ENCODE results near the gene RABGGTB. TPM values are rescaled to one million over a fixed set of nuclear protein-coding genes. Genes with fewer than 3 reads are reported as not detected.

The RABGGTB gene
- polyA plus RNA-seq, 3 donors = 6.5 to 84.2 (median 8.1) TPM

DNA sequence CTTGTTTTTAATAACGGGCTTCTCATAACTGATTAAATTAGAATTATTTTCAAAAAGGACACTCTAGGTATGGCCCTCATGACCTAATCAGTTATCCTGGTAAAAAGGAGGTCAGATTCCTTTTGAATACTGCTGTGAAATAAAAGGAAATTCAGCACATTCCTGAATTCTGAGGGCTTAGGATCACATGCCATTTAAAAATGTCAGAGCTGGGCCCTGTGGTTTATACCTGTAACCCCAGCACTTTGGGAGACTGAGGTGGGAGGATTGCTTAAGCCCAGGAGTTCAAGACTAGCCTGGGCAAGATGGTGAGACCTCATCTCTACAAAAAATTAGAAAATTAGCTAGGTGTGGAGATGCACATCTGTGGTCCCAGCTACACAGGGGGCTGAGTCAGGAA, 18.0 kb upstream of the RABGGTB start:
- H3K4me1 ChIP-seq (ENCODE audit: control insufficient read depth in 1 of 2, insufficient read depth in 2 of 2, low read length in 2 of 2) = no peaks in the 10 kb centered on the region
- no peaks in the 10 kb centered on the region for H3K9me3 ChIP-seq (replicated peaks in 1 of 2; ENCODE audit: control insufficient read depth in 1 of 2, insufficient read depth in 1 of 2, low read length in 2 of 2)
- intact Hi-C loops (cut with micrococcal nuclease) = no loop called here
- H2AFZ ChIP-seq (ENCODE audit: insufficient read depth, low read depth, low read length, poor library complexity, severe bottlenecking) = no peak overlapping the region
- H3K4me3 ChIP-seq (replicated peaks in 1 of 3; ENCODE audit: low read depth in 2 of 3, low read length in 3 of 3) = no peak overlapping the region
- no peaks in the 10 kb centered on the region for H3K79me2 ChIP-seq (ENCODE audit: insufficient read depth, low read length)
- H3K9ac ChIP-seq (ENCODE audit: insufficient read depth, low read length, poor library complexity, severe bottlenecking) = no peak overlapping the region
- H3K36me3 ChIP-seq (replicated peaks in 1 of 2; ENCODE audit: control insufficient read depth in 1 of 2, insufficient read depth in 2 of 2, low read length in 2 of 2) = peaks cover 0 to 10% of the 10 kb centered on the region in 2 donors
- Mint-ChIP-seq H3K36me3 (peaks cover 3% of the 10 kb centered on the region in 2 donors), H3K4me3 (no peak overlapping the region), H3K4me1 (no peaks in the 10 kb centered on the region), H3K27me3 (ENCODE audit: low read depth in 3 of 3) (peaks cover 0 to 2% (median 0%) of the 10 kb centered on the region in 3 donors), H3K27ac (no peak overlapping the region), H3K9me3 (peaks cover 0 to 3% (median 0%) of the 10 kb centered on the region in 7 donors)
- H3K27ac ChIP-seq (ENCODE audit: low read depth in 1 of 2, low read length in 2 of 2) = no peak overlapping the region
- TF ChIP-seq, protein P1, sequence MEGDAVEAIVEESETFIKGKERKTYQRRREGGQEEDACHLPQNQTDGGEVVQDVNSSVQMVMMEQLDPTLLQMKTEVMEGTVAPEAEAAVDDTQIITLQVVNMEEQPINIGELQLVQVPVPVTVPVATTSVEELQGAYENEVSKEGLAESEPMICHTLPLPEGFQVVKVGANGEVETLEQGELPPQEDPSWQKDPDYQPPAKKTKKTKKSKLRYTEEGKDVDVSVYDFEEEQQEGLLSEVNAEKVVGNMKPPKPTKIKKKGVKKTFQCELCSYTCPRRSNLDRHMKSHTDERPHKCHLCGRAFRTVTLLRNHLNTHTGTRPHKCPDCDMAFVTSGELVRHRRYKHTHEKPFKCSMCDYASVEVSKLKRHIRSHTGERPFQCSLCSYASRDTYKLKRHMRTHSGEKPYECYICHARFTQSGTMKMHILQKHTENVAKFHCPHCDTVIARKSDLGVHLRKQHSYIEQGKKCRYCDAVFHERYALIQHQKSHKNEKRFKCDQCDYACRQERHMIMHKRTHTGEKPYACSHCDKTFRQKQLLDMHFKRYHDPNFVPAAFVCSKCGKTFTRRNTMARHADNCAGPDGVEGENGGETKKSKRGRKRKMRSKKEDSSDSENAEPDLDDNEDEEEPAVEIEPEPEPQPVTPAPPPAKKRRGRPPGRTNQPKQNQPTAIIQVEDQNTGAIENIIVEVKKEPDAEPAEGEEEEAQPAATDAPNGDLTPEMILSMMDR (IDR thresholded peaks at IDR 0.05) = no peak
- no CpG with 5 or more reads among the region's 1 CpG for WGBS (ENCODE audit: insufficient coverage)
- DNase-seq = no peak
- H3K4me2 ChIP-seq (replicated peaks; ENCODE audit: extremely low read depth, low read length, poor library complexity, severe bottlenecking) = no peak overlapping the region
- no peaks in the 10 kb centered on the region for H4K20me1 ChIP-seq (ENCODE audit: insufficient read depth, low read length)
- H3K27me3 ChIP-seq (ENCODE audit: control insufficient read depth in 2 of 2, insufficient read depth in 2 of 2, low read length in 2 of 2) = no peaks in the 10 kb centered on the region

DNA sequence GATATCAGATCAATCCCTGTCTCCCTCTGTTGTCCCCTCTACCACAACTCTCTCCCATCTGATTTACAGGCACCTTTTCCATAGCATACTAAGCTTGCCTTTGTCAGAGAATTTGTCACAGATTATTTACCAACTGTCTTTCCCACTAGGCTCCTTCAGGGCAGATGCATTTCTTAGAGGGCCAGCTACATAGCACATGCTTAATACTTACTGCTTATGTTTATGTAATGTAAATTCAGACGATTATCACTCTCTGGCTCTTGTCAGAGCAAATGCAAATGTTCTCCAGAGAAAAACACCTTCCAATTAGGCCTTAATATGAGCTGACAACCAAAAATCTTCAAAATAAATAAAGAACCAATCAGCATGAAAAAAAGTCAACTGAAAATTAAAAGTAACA, 15.3 kb upstream of the RABGGTB start:
- Histone ChIP-seq H3K27ac (ENCODE audit: low read depth in 1 of 2, low read length in 2 of 2) (no peak overlapping the region), H3K9me3 (replicated peaks in 1 of 2; ENCODE audit: control insufficient read depth in 1 of 2, insufficient read depth in 1 of 2, low read length in 2 of 2) (no peaks in the 10 kb centered on the region), H3K4me1 (ENCODE audit: control insufficient read depth in 1 of 2, insufficient read depth in 2 of 2, low read length in 2 of 2) (no peaks in the 10 kb centered on the region), H2AFZ (ENCODE audit: insufficient read depth, low read depth, low read length, poor library complexity, severe bottlenecking) (no peak overlapping the region), H3K27me3 (ENCODE audit: control insufficient read depth in 2 of 2, insufficient read depth in 2 of 2, low read length in 2 of 2) (no peaks in the 10 kb centered on the region), H3K36me3 (replicated peaks in 1 of 2; ENCODE audit: control insufficient read depth in 1 of 2, insufficient read depth in 2 of 2, low read length in 2 of 2) (no peaks in the 10 kb centered on the region), H3K4me2 (replicated peaks; ENCODE audit: extremely low read depth, low read length, poor library complexity, severe bottlenecking) (no peak overlapping the region), H3K9ac (ENCODE audit: insufficient read depth, low read length, poor library complexity, severe bottlenecking) (no peak overlapping the region), H4K20me1 (ENCODE audit: insufficient read depth, low read length) (no peaks in the 10 kb centered on the region), H3K79me2 (ENCODE audit: insufficient read depth, low read length) (no peaks in the 10 kb centered on the region), H3K4me3 (replicated peaks in 1 of 3; ENCODE audit: low read depth in 2 of 3, low read length in 3 of 3) (no peak overlapping the region)
- Mint-ChIP-seq H3K4me1 (no peaks in the 10 kb centered on the region), H3K27ac (no peak overlapping the region), H3K27me3 (ENCODE audit: low read depth in 3 of 3) (peaks cover 0 to 2% (median 0%) of the 10 kb centered on the region in 3 donors), H3K36me3 (no peaks in the 10 kb centered on the region), H3K4me3 (no peak overlapping the region), H3K9me3 (peaks cover 0 to 9% (median 6%) of the 10 kb centered on the region in 7 donors)
- intact Hi-C loops (cut with micrococcal nuclease) = no loop called here
- WGBS (ENCODE audit: insufficient coverage) = no CpG with 5 or more reads among the region's 1 CpG
- TF ChIP-seq, protein P1 (IDR thresholded peaks at IDR 0.05) = no peak
- no peak for DNase-seq
